Natural killer cell (primary cell): ENCODE measurements around the gene TOGARAM2. TPM values are rescaled to one million over a fixed set of nuclear protein-coding genes. Genes with fewer than 3 reads are reported as not detected.
A peak's percentile ranks its signal among the peaks of the same experiment; 100 is the strongest.

Source experiments
- ATAC-seq, 3 donors: fragments of 150-1000 bp in 2 of 3; fragments of 200-7000 bp in 1 of 3; cut with Tn5 transposase; 1 replicate in 1 of 3; 2 replicates in 2 of 3; pipeline ENCODE4 v1.10.0; 2021; ENCODE audit warnings: mild to moderate bottlenecking in 2 of 3, moderate library complexity in 2 of 3
- DNase-seq, 2 donors: peaks; one replicate each; pipeline versions ENCODE4 v3.0.0 to v3.0.0-alpha.2; 2013 to 2021; ENCODE audit warnings: mixed read lengths in 1 of 2
- H3K27ac ChIP-seq: one replicate; pipeline ENCODE4 v1.5.1; 2013; ENCODE audit warnings: mild to moderate bottlenecking, low read length
- H3K27me3 ChIP-seq: one replicate; pipeline ENCODE4 v1.6.1; 2013; ENCODE audit warnings: low read length; ENCODE audit not compliant: control insufficient read depth, insufficient read depth
- H3K36me3 ChIP-seq: one replicate; pipeline ENCODE4 v1.6.1; 2013; ENCODE audit warnings: low read length; ENCODE audit not compliant: control insufficient read depth, insufficient read depth
- H3K4me1 ChIP-seq: one replicate; pipeline ENCODE4 v1.6.1; 2013; ENCODE audit warnings: low read length; ENCODE audit not compliant: control insufficient read depth, insufficient read depth
- H3K4me3 ChIP-seq: one replicate; pipeline ENCODE4 v1.5.1; 2013; ENCODE audit warnings: low read length
- H3K9me3 ChIP-seq: one replicate; pipeline ENCODE4 v1.6.1; 2013; ENCODE audit warnings: low read length; ENCODE audit not compliant: control insufficient read depth, insufficient read depth
- H3K27ac Mint-ChIP-seq, 2 donors: one replicate each; pipeline ENCODE4 v1.8.0; 2022; ENCODE audit warnings: mild to moderate bottlenecking in 2 of 2, mixed read lengths in 2 of 2, moderate library complexity in 1 of 2
- H3K27me3 Mint-ChIP-seq, 2 donors: one replicate each; pipeline ENCODE4 v1.8.0; 2022; ENCODE audit warnings: low read depth in 2 of 2, mixed read lengths in 2 of 2
- H3K36me3 Mint-ChIP-seq: one replicate; pipeline ENCODE4 v1.8.0; 2022; ENCODE audit warnings: mixed read lengths
- H3K4me1 Mint-ChIP-seq, 2 donors: one replicate each; pipeline ENCODE4 v1.8.0; 2022; ENCODE audit warnings: mixed read lengths in 2 of 2
- H3K4me3 Mint-ChIP-seq: one replicate; pipeline ENCODE4 v1.8.0; 2022; ENCODE audit warnings: mild to moderate bottlenecking, moderate library complexity, mixed read lengths
- H3K9me3 Mint-ChIP-seq, 2 donors: one replicate each; pipeline ENCODE4 v1.8.0; 2022; ENCODE audit warnings: mixed read lengths in 2 of 2
- WGBS: methylation state at CpG from one replicate; pipeline ENCODE4 v1.1.7; 2013; ENCODE audit warnings: missing lambda C conversion rate; ENCODE audit not compliant: insufficient coverage; 5-methylcytosine and 5-hydroxymethylcytosine counted together
- intact Hi-C: fragments of 100-400 bp; cut with micrococcal nuclease; formaldehyde crosslinking; loops from one replicate; pipeline ENCODE4 v1.14.2; 2022
- total RNA-seq, 4 donors: library from RNA; stranded (reverse); fragments of 120-200 nt in 1 of 4; gene quantifications; one replicate each; pipeline versions ENCODE4 v1.2.3 to v1.2.4, GENCODE V29; 2013 to 2022
- TF ChIP-seq, protein P1 (sequence below): fragments of 200-600 bp; IDR thresholded peaks from one replicate; pipeline ENCODE4 v1.8.0; 2022; ENCODE audit warnings: antibody characterized with exemption

The TOGARAM2 gene
- total RNA-seq, 3 donors from 2014 or later (not counting 1 experiment from before 2014, with no cell fraction given), result 25.9 to 53.2 (median 30.8) TPM

DNA sequence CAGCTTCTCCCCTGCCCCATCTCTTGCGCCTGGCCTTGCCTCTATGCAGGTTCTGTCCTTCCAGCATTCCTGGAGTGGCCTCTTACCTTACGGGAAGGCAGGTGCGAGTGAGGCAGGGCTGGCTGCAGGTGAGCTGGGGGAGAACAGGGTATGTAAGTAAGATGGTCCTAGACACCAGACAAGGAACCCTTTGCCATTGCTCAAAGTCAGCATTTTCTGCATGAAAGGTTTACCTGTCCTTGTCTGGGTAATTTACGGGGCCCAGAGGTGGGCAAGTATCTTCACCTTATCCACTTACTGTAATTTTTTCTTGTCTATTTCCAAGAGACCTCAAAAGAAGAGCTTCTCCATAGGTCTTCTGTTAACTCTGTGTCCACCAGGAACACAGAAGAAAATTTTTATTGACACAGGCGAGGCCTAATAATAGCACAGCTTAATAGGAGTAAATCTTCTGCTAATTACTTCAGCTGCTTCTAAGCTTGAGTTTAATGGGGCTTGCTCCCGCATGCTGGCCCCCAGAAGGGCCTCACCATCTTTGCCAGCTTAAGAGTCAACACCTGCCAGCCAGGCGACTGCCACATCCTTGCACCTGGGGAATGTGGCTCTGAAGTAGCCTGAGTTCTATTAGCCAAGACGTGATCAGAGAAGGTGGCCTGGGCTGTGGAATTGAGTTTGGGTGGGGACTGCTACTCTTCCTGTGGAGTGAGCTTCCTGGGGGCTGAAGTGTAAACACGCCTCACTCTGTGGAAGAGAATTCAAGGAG, 66.2 kb downstream of the TOGARAM2 start:
- H3K4me1 ChIP-seq, result no peaks in the 10 kb centered on the region
- H3K36me3 Mint-ChIP-seq, result no peaks in the 10 kb centered on the region
- H3K27ac Mint-ChIP-seq, result peak overlapping the region; percentile 35 to 52
- no peak overlapping the region for H3K4me3 ChIP-seq
- H3K27me3 Mint-ChIP-seq, result no peaks in the 10 kb centered on the region
- peaks cover 0 to 34% of the 10 kb centered on the region in 2 donors for H3K4me1 Mint-ChIP-seq
- H3K27me3 ChIP-seq, result no peaks in the 10 kb centered on the region
- no peaks in the 10 kb centered on the region for H3K9me3 Mint-ChIP-seq
- no peak overlapping the region for H3K27ac ChIP-seq
- ATAC-seq (no peak), DNase-seq (no peak)
- TF ChIP-seq, protein P1, sequence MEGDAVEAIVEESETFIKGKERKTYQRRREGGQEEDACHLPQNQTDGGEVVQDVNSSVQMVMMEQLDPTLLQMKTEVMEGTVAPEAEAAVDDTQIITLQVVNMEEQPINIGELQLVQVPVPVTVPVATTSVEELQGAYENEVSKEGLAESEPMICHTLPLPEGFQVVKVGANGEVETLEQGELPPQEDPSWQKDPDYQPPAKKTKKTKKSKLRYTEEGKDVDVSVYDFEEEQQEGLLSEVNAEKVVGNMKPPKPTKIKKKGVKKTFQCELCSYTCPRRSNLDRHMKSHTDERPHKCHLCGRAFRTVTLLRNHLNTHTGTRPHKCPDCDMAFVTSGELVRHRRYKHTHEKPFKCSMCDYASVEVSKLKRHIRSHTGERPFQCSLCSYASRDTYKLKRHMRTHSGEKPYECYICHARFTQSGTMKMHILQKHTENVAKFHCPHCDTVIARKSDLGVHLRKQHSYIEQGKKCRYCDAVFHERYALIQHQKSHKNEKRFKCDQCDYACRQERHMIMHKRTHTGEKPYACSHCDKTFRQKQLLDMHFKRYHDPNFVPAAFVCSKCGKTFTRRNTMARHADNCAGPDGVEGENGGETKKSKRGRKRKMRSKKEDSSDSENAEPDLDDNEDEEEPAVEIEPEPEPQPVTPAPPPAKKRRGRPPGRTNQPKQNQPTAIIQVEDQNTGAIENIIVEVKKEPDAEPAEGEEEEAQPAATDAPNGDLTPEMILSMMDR, result no peak
- no peaks in the 10 kb centered on the region for H3K9me3 ChIP-seq
- no peak overlapping the region for H3K4me3 Mint-ChIP-seq
- intact Hi-C loops, result no loop called here
- peaks cover 16% of the 10 kb centered on the region for H3K36me3 ChIP-seq
- 91% methylated on average over 9 of the region's 9 CpGs for WGBS

GRCh38 chr2:29050591-29050990, 69.5 kb downstream of the TOGARAM2 start:
- Histone ChIP-seq H3K27ac (no peak overlapping the region), H3K36me3 (peaks cover 22% of the 10 kb centered on the region), H3K4me1 (no peaks in the 10 kb centered on the region), H3K4me3 (no peak overlapping the region), H3K27me3 (no peaks in the 10 kb centered on the region), H3K9me3 (no peaks in the 10 kb centered on the region)
- no peaks in the 10 kb centered on the region for H3K9me3 Mint-ChIP-seq
- H3K27ac Mint-ChIP-seq, result no peak overlapping the region
- H3K36me3 Mint-ChIP-seq, result no peaks in the 10 kb centered on the region
- H3K27me3 Mint-ChIP-seq, result no peaks in the 10 kb centered on the region
- peaks cover 0 to 36% of the 10 kb centered on the region in 2 donors for H3K4me1 Mint-ChIP-seq
- no peak overlapping the region for H3K4me3 Mint-ChIP-seq
- DNase-seq (no peak), ATAC-seq (no peak)
- intact Hi-C loops, result no loop called here
- WGBS, result 65% methylated on average over 8 of the region's 8 CpGs
- TF ChIP-seq, protein P1, result no peak

DNA sequence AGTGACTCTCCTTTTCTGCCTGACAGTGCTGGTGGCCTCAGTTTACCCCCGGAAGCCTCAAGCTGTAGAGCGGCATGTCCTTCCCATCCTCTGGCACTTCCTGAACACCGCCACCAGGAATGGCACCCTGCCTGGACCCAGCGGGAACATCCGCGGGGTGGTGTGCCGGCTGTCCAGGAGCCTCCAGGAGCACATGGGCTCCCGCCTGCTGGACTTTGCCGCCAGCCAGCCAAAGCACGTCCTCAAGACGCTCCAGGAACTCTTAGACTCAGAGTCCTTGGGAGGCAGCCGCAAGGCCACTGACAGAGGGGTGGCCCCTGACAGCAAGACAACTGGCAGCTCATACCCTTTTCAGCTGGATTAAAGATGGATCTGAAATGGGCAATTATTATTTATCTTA, 70.6 kb downstream of the TOGARAM2 start:
- peaks cover 0 to 31% of the 10 kb centered on the region in 2 donors for H3K4me1 Mint-ChIP-seq
- no peaks in the 10 kb centered on the region for H3K27me3 Mint-ChIP-seq
- TF ChIP-seq, protein P1, result no peak

GRCh38 chr2:29052807-29053206, 71.7 kb downstream of the TOGARAM2 start:
- Mint-ChIP-seq H3K4me3 (no peak overlapping the region), H3K36me3 (no peaks in the 10 kb centered on the region), H3K4me1 (peaks cover 0 to 21% of the 10 kb centered on the region in 2 donors), H3K27ac (no peak overlapping the region), H3K27me3 (no peaks in the 10 kb centered on the region), H3K9me3 (no peaks in the 10 kb centered on the region)
- H3K27me3 ChIP-seq, result no peaks in the 10 kb centered on the region
- TF ChIP-seq, protein P1, result no peak
- no peak overlapping the region for H3K4me3 ChIP-seq
- no peak overlapping the region for H3K27ac ChIP-seq
- H3K9me3 ChIP-seq, result no peaks in the 10 kb centered on the region
- intact Hi-C loops, result no loop called here
- no peak for DNase-seq
- H3K36me3 ChIP-seq, result peaks cover 10% of the 10 kb centered on the region
- 93% methylated on average over 6 of the region's 6 CpGs for WGBS
- no peaks in the 10 kb centered on the region for H3K4me1 ChIP-seq
- ATAC-seq, result no peak

More for the DNA sequence above, 70.6 kb downstream of the TOGARAM2 start:
- intact Hi-C loops, result no loop called here
- H3K27ac ChIP-seq, result no peak overlapping the region
- ATAC-seq (no peak), DNase-seq (no peak)
- 97% methylated on average over 12 of the region's 12 CpGs for WGBS
- H3K9me3 ChIP-seq, result no peaks in the 10 kb centered on the region
- Mint-ChIP-seq H3K4me3 (no peak overlapping the region), H3K27ac (no peak overlapping the region), H3K9me3 (no peaks in the 10 kb centered on the region), H3K36me3 (no peaks in the 10 kb centered on the region)
- no peaks in the 10 kb centered on the region for H3K27me3 ChIP-seq
- H3K36me3 ChIP-seq, result peaks cover 15% of the 10 kb centered on the region
- H3K4me3 ChIP-seq, result no peak overlapping the region
- H3K4me1 ChIP-seq, result no peaks in the 10 kb centered on the region
